Activated naive CD4-positive, alpha-beta T cell treated with anti-CD3 and anti-CD28 coated beads, Interleukin-2, amount 50 U/mL, for 16 hours (primary cell): Measurements from ENCODE around the gene GLT1D1.

Experiments used
- DNase-seq: peaks from one replicate; pipeline ENCODE4 v3.0.0-alpha.2; 2020

Gene GLT1D1

DNA sequence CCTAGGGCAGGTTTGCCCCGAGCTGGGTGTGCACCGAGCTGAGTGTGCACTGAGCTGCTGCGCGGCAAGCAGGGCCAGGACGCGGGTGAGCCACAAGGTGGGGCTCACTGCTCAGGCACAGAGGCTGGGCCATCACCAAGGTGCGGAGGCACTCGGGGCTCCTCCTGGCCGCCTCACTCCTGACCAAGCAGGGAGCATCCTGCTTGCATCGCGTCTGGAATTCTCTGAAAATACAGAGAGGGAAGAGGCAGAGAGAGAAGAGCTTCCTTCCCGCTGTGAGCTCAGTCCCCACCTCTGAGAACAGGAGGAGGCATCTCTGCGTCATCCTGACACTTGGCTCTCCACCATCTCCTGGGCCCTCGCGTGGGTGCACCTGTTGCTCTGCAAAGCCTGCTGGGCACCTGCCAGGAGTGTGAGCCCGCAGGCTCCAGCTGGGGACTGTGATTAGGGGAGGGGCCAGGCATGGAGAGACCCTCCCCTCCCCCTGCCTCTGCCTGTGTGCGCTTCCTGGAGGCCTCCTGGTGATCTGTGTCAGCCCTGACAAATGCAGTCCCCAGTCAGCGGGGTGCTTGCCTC is 116.3 kb downstream of the GLT1D1 start:
- DNase-seq = no peak

DNA sequence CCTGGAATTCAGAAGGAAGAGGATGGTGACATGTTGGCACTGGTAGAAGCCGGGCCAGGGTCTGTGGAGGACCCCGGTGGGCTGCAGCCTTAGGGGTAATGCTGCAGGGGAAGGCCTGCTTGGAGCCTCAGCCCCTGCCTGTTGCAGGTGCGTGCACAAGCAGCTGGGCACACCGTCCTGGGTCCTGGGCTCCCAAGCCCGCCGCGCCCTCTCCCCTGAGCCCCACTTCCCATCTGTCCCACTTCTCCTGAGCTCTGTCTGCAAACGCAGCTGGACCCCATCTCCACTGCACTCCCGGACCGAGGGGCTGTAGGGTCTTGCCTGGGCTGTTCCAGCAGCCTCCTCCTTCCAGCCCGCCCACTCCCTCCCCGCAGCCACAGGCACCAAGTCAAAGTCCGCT is 116.8 kb downstream of the GLT1D1 start:
- DNase-seq = no peak

DNA sequence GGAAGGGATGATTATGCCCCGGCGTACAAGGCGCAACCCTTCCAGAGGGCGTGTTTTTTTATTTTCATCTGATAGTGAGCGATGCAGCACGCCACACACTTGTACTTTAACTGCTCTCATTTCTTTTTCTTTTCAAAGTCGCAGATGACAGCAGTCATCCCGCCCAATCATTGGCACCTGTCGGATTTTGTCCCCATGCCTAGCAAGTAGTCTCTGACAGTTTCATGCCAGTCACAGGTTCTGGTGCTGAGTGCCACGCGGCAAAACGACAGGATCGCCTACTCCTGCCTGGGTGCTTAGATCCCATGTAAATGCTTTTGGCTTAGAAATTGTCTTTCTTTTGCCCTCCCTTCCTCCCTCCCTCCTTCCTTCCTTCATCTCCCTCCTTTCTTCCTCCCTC is 117.7 kb downstream of the GLT1D1 start:
- DNase-seq = no peak

DNA sequence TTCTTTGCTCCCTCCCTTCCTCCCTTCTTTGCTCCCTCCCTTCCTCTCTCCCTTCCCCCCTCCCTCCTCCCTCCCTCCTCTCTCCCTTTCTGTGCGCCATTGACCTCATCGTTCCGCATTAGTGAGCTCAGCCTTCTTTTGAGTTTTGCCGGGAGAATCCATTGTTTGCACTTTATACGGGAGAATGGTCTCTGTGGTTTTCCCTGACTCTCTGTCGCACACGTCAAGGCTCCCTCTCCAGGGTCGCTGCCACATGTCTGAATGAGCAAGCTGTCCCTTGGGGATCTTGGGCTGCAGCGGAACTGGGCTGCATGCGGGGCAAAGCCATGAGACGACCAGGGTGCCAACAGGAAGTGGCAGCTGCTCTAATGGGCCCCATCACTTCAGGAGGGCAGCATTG is 118.5 kb downstream of the GLT1D1 start:
- DNase-seq = no peak

DNA sequence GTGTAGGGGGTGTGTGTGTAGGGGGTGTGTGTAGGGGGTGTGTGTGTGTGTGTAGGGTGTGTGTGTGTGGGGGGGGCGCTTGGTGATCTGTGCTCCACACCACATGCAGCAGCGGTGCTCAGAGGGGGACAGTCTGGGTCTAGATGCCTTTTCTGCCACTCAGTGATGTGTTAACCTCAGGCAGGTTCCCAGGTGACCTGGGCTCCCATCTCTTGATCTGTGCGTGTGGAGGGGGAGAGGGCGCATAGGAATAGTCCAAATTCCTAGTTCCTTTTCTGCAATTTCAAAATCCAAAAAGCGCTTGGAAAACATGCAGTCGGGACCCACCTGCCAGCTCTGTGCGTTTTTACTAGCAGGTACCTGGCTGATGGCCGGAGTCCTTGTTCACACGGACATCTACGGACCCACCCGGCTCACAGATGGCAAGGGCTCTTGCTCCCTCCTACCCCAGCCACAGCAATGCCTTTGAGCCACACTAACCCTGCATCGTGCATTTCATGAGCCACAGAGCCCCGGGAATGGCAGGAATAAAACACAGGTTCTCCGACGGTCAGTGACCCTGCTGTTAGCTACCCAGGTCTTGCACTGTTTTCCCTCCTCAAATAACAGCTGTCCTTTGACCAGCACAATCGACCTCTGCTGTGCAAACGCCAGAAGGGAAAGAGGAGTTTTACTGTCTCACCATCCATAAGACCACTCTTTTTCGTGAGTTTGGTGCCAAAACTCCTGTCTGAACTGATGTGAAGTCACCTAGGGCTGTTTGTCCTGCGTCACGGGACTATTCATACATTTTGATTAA is 120.8 kb downstream of the GLT1D1 start:
- DNase-seq = no peak

DNA sequence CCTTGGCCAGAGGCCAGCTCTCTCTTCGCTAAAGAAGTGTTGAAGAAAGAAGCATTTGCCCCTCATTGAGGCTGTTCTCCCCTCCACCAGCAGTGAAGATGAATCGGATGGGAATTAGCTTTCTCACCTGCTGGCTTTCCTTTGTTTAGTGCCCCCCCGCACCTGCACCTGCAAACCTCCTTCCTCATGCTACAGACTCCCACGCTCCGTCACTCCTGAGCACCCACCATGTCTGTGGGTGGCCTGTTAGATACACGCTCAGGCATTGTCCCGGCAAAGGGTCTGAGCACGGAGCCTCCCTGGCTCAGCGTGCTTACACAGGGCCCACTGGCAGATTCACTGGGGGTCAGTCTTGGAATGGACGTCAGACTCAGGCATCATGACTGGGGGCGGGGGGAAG is 121.6 kb downstream of the GLT1D1 start:
- DNase-seq = no peak

- DNase-seq = no peak
These were observed 123.0 kb downstream of the GLT1D1 start for GRCh38 chr12:128976120-128976738.

DNA sequence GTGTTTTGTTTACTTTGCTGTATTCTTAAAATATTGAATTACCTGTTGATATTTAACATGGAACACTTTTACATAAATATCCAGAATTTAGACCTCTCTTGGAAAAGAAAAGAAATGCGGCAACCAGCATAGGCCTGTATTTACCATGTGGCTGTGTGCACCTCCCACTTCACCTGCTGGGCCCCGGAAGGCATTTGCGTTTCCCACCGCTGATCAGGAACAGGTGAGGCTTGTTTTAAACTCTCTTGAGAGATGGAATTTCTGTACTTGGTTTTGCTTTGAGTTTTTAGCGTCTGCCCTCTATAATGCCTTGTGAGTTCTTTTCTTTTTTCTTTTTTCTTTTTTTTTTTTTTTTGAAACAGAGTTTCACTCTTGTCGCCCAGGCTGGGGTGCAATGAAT is 124.2 kb downstream of the GLT1D1 start:
- no peak for DNase-seq

DNA sequence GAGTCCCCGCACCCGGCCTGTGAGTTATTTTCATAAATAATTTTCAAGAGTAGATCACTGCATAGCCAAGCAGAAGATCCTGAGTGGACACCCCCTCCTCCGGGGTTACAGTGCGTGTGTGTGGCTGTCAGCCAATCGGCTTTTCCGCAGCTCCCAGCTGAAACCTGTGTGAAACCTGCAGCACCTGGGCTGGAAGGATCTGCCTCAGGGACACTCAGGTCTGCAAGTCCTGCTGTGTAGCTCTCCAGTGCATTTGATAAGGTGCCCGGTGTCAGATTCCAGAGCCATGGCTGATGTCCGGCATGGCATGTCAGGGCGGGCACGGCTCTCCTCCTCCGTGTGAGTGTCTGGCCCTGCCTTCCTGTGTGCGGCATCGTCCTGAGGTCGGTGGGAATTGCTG is 124.8 kb downstream of the GLT1D1 start:
- DNase-seq = no peak

DNA sequence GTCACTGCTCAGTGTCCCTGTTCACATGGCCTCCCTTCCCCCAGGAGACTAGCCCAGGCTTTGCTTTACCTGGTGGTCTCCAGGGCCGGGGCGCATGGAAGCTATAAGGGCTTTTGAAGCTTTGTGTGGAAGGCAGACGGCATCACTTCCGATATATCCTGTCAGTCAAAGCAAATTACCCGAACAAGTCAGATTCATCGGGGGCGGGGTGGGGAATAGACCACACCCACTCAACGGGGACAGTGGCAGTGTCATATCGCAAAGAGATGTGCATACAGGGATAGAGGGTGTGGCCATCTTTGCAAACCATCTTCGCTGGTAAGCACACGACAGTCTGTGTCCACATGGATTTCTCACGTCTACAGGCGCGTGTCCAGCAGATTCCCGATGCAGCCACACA is 127.3 kb downstream of the GLT1D1 start:
- no peak for DNase-seq

DNA sequence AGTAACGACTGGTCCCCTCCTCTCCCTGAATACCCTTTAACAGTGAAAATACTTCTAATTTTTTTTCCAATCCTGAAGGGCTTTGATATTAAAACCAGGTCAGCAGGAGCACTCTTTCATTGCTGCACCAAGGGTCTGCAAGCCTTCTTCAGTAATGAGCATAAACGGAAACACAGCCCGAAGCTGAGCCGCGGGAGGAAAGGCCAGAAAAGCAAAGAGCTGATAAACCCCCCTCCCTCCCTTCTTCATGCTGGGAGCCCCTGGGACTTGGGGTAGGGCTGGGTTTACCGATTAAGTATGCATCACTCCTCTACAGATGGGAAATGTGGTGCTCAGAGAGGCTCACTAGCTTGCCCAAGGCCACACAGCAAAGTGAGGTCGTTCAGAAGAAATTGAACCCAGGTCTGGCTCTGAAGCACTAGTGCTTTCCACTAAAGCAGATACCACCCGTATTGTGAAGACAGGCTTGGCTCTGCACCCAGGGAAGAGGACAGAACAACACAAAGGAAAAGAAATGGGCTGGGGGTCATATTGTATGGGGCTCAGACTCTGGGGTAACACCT is 128.8 kb downstream of the GLT1D1 start:
- DNase-seq = no peak

DNA sequence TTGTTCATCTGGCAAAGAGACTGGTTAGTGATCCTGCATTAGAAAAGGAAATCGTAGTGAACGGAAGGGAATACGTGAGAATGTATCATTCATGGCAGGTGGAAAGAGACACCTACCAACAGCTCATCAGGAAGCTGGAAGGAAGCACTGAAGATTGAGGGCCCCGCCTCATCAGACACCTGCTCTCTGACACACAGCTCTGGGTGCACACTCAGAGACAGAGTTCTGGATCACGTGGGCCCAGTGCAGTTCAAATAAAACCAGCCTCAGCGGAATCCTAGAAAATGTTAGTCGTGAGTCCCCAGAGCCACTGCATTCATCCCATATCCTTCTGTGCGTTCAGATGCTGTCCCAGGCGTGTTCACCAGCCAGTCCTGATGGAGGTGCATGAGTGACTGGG is 129.7 kb downstream of the GLT1D1 start:
- no peak for DNase-seq

DNA sequence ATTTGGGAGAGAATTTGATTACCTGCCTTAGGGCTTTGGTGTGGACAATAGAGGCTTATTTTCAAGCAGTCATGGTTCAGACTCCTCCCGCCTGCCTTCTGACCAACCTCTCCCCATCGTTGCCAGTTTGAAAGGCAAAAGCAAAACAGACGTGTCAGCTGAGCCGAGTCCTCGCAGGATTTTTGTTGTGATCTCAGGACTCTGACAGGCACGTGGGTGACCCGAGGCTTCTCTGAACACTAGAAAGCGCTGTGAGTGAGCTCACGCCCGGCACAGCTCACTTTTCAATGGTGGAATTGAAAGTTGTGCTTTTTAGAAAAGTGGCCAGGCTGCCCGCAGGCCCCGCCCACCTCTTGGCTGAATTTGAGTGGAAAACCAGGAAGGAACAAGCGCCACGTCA is 130.1 kb downstream of the GLT1D1 start:
- no peak for DNase-seq

- DNase-seq = no peak
These were observed 133.7 kb downstream of the GLT1D1 start for GRCh38 chr12:128986957-128987356.

GRCh38 chr12:128989287-128989686 is 136.0 kb downstream of the GLT1D1 start:
- no peak for DNase-seq

DNA sequence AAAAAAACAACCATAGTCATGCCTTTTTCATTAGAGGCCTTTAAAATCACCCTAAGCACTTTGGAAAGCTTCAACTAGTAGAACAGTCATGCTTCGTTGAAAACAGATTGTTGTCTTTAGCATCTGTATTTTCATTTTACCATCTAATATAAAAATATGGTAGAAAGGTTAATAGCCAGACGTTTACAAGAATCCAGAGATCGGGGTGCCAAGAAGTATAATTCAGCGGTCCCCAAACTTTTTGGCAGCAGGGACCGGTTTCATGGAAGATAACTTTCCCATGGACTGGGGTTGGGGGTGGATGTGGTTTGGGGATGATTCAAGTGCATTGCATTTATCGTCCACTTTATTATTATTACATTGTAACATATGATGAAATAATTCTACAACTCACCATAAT is 138.4 kb downstream of the GLT1D1 start:
- DNase-seq = no peak

- no peak for DNase-seq
These were observed 138.8 kb downstream of the GLT1D1 start for GRCh38 chr12:128992116-128992515.

GRCh38 chr12:128992550-128992949 is 139.3 kb downstream of the GLT1D1 start:
- no peak for DNase-seq

- DNase-seq = no peak
These were observed 141.6 kb downstream of the GLT1D1 start for GRCh38 chr12:128994856-128995255.

DNA sequence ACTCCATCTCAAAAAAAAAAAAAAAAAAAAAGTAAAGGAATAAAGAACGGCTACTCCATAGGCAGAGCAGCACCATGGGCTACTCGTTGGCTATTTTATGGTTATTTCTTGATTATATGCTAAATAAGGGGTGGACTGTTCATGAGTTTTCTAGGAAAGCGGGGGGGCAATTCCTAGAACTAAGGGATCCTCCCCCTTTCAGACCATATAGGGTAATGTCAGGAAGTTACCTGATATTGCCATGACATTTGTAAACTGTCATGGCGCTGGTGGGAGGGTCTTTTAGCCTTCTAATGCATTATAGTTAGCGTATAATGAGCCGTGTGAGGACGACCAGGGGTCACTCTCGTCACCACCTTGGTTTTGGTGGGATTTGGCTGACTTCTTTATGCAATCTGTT is 142.3 kb downstream of the GLT1D1 start:
- no peak for DNase-seq

DNA sequence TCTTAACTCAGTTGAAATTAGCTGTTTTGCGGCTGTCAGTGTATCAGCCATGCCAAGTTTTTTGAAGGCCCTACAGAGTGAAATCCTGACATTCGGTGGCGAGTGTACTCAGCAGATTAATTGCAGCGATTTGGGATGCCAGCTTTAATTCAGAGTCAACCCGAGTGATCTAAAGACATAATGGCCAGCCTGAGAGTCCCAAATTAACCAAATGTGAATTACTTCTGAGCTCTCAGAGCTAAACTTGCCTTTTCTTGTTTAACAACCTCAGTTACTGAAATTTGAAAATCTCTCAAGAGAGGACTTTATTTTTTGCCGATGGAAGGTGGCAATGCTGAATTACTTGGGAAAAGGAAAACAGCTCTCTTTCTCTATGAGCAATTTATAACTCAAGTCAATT is 148.5 kb downstream of the GLT1D1 start:
- DNase-seq = no peak

- DNase-seq = no peak
These were observed 149.1 kb downstream of the GLT1D1 start for GRCh38 chr12:129002427-129002826.

- no peak for DNase-seq
These were observed 152.1 kb downstream of the GLT1D1 start for GRCh38 chr12:129005416-129005815.

DNA sequence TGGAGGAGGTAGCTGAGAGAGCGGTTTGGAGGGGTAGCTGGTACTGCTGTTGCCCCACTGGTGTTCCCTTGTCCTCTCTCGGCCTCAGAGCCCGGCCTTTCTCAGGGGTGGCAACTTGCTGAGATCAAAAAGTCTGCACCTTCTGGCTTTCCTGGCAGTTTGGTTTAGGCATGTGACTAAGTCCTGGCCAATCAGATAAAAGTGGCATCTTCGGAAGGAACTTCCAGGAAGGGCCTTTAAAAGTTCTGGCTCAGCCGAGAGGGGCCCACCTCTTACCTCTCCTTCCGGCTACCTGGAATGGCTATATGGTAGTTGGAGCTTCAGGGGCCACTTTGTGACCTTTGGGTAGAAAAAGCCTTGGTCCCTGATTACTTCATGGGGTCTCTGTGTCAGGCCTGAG is 152.6 kb downstream of the GLT1D1 start:
- no peak for DNase-seq
